CD4-positive, alpha-beta T cell treated with Interleukin-10 for 1 hour (primary cell): ENCODE data around the gene CPT1B.
A peak's percentile ranks its signal among the peaks of the same experiment; 100 is the strongest.
"Not testable (repeated sequence)": the region's sequence is repeated elsewhere in the genome, so short reads cannot be mapped to it uniquely, and the experiment has no call there.

Source experiments
- DNase-seq: peaks from one replicate; pipeline ENCODE4 v3.0.0-alpha.2; 2020

Gene CPT1B

GRCh38 chr22:50526108-50526833 lies 52.0 kb downstream of the CPT1B start:
- peak; percentile 89 for DNase-seq

- no peak for DNase-seq
Observed at GRCh38 chr22:50525858-50526107, 52.4 kb downstream of the CPT1B start.

GRCh38 chr22:50525104-50525857 lies 52.9 kb downstream of the CPT1B start, which contains the start of gene SCO2:
Gene SCO2, minus strand, starts transcription at chr22:50525598. Its CDS starts 1,187 bp downstream, at chr22:50524411.
- peak; percentile 98 for DNase-seq

DNA sequence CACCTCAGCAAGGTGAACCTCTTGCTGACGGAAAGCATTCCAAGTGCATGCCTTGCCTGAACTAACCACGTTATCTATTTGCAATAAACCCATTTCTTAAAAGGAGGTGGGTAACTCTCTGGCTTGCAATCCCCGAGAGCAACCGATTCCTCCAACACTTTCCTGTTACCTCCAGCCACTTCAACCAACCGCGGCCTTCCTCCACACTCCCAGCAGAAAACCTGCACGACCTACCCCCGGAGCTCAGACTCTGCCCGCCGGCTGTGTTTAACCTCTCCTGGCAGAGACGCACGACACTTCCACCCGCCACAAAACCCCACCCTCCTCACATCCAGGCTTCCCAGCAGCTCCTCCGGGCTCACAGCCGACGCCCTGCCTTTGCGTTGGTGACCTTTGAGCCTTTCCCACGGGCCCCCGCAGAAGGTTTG lies 53.5 kb downstream of the CPT1B start:
- no peak for DNase-seq

DNA sequence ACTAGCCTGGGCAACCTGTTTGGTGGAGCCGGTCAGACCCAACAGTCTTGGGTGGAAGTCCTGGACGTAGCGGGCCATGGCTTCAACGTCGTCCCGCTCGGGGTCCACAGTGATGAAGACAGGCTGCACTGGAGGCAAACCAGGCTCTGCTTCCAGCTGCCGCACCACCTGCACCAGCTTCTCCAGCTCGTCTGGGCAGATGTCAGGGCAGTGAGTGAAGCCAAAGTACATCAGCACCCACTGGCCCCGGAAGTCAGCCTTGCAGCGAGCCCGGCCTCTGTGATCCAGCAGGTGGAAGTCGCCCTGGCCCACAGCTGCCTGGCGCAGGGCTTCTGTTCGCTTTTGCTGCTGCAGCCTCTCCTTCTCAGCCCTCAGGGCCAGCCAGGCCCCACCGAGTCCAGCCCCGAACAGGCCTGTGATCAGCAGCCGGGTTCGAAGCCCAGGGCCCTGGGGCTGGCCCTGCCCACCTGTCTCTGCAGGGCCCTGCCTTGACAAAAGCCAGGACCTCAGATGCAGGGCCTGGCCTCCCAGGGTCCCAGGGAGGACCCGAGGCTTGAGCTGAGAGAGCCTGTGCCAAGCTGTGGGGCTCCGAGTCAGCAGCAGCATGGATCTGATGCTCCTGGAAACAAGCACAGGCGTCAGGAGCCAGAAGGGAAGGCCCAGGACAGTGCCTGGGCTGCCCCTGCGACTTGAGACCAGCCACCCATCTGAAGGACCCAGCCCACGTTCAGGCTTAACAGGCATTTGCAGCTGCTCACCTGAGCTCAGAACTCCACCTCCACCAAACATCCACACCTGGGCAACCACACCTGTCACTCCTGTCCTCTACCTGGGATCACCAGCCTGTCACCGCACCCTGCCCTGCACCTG lies 54.2 kb downstream of the CPT1B start:
- no peak for DNase-seq

GRCh38 chr22:50523458-50523805 lies 54.8 kb downstream of the CPT1B start:
- DNase-seq: no peak

DNA sequence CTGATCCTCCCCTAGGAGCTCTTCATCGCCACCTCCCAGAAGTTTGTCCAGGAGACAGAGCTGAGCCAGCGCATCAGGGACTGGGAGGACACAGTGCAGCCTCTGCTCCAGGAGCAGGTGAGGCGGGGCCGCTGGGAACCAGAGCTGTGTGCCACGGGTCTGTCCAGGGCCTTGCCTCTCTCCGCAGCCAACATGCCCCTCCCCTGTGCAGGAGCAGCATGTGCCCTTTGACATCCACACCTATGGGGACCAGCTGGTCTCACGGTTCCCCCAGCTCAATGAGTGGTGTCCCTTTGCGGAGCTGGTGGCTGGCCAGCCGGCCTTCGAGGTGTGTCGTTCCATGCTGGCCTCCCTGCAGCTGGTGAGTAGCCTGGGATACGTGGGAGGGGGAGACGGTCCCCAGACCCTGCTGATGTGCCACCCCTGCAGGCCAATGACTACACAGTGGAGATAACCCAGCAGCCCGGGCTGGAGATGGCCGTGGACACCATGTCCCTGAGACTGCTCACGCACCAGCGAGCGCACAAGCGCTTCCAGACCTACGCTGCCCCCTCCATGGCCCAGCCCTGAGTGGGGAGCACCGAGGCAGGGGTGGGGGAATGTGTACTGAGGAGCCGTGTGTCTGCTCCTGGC lies 55.3 kb downstream of the CPT1B start:
- no peak for DNase-seq

- no peak for DNase-seq
Observed at GRCh38 chr22:50522208-50522805, 55.9 kb downstream of the CPT1B start.

DNA sequence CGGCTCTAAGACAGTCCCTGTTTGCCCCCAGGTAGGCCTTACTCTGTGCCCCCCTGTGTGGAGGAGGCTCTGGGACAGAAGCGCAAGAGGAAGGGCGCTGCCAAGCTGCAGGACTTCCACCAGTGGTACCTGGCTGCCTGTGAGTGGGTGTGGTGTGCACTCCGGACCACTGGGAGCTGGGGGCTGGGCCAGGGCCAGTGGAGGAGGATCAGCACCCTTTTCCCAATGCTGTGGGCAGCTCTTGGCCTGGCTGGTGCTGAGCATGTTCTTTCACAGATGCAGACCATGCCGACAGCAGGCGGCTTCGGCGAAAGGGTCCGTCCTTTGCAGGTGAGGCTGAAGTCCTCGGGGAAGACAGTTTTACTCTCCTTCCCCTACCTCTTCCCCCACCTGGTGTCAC lies 56.5 kb downstream of the CPT1B start:
- no peak for DNase-seq

GRCh38 chr22:50520826-50521453 lies 57.3 kb downstream of the CPT1B start:
- no peak for DNase-seq

DNA sequence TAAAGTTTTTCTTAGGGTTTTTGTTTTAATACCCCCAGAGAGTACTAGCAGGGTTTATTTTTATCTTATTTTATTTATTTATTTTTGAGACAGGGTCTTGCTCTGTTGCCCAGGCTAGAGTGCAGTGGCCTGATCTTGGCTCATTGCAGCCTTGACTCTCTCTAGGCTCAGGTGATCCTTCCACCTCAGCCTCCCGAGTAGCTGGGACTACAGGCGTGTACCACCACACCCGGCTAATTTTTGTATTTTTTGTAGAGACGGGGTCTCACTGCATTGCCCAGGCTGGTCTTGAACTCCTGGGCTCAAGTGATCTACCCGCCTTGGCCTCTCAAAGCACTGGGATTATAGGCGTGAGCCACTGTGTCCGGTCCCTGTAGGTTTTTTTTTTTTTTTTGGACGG lies 58.0 kb downstream of the CPT1B start:
- not testable (repeated sequence) for DNase-seq

DNA sequence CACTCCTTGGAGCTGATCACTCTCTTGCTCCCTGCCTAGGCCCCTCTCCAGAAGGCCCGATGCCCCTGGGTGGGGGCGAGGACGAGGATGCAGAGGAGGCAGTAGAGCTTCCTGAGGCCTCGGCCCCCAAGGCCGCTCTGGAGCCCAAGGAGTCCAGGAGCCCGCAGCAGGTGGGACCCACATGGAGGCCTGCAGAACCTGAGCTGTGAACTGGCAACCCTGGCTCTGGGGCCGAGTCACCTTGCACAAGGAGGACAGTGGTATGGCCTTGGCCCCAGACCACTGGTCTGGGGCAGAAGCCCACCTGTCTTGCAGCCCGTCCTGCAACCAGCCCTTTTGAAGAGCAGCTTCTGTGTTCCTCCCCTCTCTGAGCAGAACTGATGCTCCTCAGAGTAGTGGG lies 59.1 kb downstream of the CPT1B start:
- no peak for DNase-seq
